Loucy (cell line): ENCODE results near the gene CDK16.

ENCODE experiments used
- H2AFZ ChIP-seq: fragments of 200-600 bp; sonication (generic); 2 replicates; pipeline ENCODE4 v1.6.0; 2016; ENCODE audit warnings: antibody characterized with exemption, mild to moderate bottlenecking, low read length, moderate library complexity
- H3F3A ChIP-seq: fragments of 200-600 bp; 2 replicates; pipeline ENCODE4 v1.6.0; 2016; ENCODE audit warnings: antibody characterized with exemption, low read depth, mild to moderate bottlenecking
- H3K27me3 ChIP-seq: fragments of 200-600 bp; sonication (generic); 2 replicates; pipeline ENCODE4 v1.6.1; 2014; ENCODE audit warnings: low read length, mild to moderate bottlenecking; ENCODE audit not compliant: insufficient read depth, poor library complexity, severe bottlenecking
- H3K36me3 ChIP-seq: fragments of 200-600 bp; sonication (generic); 2 replicates; pipeline ENCODE4 v1.6.1; 2016; ENCODE audit warnings: low read length; ENCODE audit not compliant: insufficient read depth
- H3K4me1 ChIP-seq: fragments of 200-600 bp; sonication (generic); 2 replicates; pipeline ENCODE4 v1.5.1; 2014; ENCODE audit warnings: low read length, mild to moderate bottlenecking; ENCODE audit not compliant: insufficient read depth, poor library complexity, severe bottlenecking
- H3K4me2 ChIP-seq: fragments of 200-600 bp; sonication (generic); 2 replicates; pipeline ENCODE4 v1.6.0; 2014; ENCODE audit warnings: antibody characterized with exemption, low read length, low read depth, mild to moderate bottlenecking; ENCODE audit not compliant: poor library complexity, severe bottlenecking
- H3K4me3 ChIP-seq: fragments of 200-600 bp; sonication (generic); 2 replicates; pipeline ENCODE4 v1.5.1; 2014; ENCODE audit warnings: low read length, mild to moderate bottlenecking, mixed read lengths; ENCODE audit not compliant: poor library complexity, severe bottlenecking
- H3K79me2 ChIP-seq: fragments of 200-600 bp; sonication (generic); 2 replicates; pipeline ENCODE4 v1.6.1; 2014; ENCODE audit warnings: low read length; ENCODE audit not compliant: insufficient read depth
- H3K9ac ChIP-seq: fragments of 200-600 bp; sonication (generic); 2 replicates; pipeline ENCODE4 v1.6.0; 2014; ENCODE audit warnings: mild to moderate bottlenecking, low read depth, low read length, moderate library complexity; ENCODE audit not compliant: poor library complexity, severe bottlenecking
- H3K9me2 ChIP-seq: fragments of 200-600 bp; sonication (generic); replicated peaks from 2 replicates; pipeline ENCODE4 v1.6.1; 2016; ENCODE audit warnings: low read depth, low read length, mixed read lengths
- H3K9me3 ChIP-seq: fragments of 200-600 bp; sonication (generic); 2 replicates; pipeline ENCODE4 v1.6.1; 2014; ENCODE audit warnings: mild to moderate bottlenecking, antibody characterized with exemption, low read length, low read depth; ENCODE audit not compliant: insufficient read depth
- H4K20me1 ChIP-seq: fragments of 200-600 bp; sonication (generic); 2 replicates; pipeline ENCODE4 v1.6.0; 2014; ENCODE audit warnings: antibody characterized with exemption, low read length, mild to moderate bottlenecking; ENCODE audit not compliant: insufficient read depth, poor library complexity, severe bottlenecking
- EZH2phosphoT487 ChIP-seq: fragments of 200-600 bp; IDR thresholded peaks from 2 replicates; pipeline ENCODE4 v1.6.1; 2018; ENCODE audit warnings: antibody characterized with exemption, mild to moderate bottlenecking, moderate library complexity, borderline replicate concordance
- TF ChIP-seq, protein P1 (sequence below): fragments of 200-600 bp; sonication (generic); conservative IDR thresholded peaks from 2 replicates; pipeline ENCODE4 v1.5.1; 2014; ENCODE audit warnings: mild to moderate bottlenecking, antibody characterized with exemption, low read length

CDK16 gene

GRCh38 chrX:47226071-47226470 is 7.6 kb downstream of the CDK16 start:
- Histone ChIP-seq H3K36me3 (peaks cover 58% of the 10 kb centered on the region; the same call in 1 of the 2 replicates), H3K79me2 (peaks cover 27% of the 10 kb centered on the region), H3K4me1 (no peaks in the 10 kb centered on the region), H3K9me3 (no peaks in the 10 kb centered on the region), H3K9ac (no peak overlapping the region), H3K4me3 (no peak overlapping the region), H3F3A (no peaks in the 10 kb centered on the region), H4K20me1 (peaks cover 22% of the 10 kb centered on the region), H3K4me2 (no peak overlapping the region), H2AFZ (no peak overlapping the region), H3K27me3 (no peaks in the 10 kb centered on the region), H3K9me2 (no peaks in the 10 kb centered on the region)
- TF ChIP-seq EZH2phosphoT487 = no peak
- TF ChIP-seq, protein P1, sequence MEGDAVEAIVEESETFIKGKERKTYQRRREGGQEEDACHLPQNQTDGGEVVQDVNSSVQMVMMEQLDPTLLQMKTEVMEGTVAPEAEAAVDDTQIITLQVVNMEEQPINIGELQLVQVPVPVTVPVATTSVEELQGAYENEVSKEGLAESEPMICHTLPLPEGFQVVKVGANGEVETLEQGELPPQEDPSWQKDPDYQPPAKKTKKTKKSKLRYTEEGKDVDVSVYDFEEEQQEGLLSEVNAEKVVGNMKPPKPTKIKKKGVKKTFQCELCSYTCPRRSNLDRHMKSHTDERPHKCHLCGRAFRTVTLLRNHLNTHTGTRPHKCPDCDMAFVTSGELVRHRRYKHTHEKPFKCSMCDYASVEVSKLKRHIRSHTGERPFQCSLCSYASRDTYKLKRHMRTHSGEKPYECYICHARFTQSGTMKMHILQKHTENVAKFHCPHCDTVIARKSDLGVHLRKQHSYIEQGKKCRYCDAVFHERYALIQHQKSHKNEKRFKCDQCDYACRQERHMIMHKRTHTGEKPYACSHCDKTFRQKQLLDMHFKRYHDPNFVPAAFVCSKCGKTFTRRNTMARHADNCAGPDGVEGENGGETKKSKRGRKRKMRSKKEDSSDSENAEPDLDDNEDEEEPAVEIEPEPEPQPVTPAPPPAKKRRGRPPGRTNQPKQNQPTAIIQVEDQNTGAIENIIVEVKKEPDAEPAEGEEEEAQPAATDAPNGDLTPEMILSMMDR = no peak

- Histone ChIP-seq H3K4me2 (no peak overlapping the region), H3K4me3 (no peak overlapping the region), H3K4me1 (peaks cover under 1% of the 10 kb centered on the region), H3K9ac (no peak overlapping the region), H2AFZ (no peak overlapping the region), H3K27me3 (no peaks in the 10 kb centered on the region), H3K36me3 (peaks cover 58% of the 10 kb centered on the region; the same call in 1 of the 2 replicates), H4K20me1 (peaks cover 16% of the 10 kb centered on the region), H3K79me2 (peaks cover 20% of the 10 kb centered on the region), H3F3A (no peaks in the 10 kb centered on the region), H3K9me3 (no peaks in the 10 kb centered on the region), H3K9me2 (no peaks in the 10 kb centered on the region)
- TF ChIP-seq EZH2phosphoT487 = no peak
- TF ChIP-seq, protein P1 = no peak
Observed at GRCh38 chrX:47226531-47227333, 8.3 kb downstream of the CDK16 start.

- Histone ChIP-seq H3K36me3 (peaks cover 58% of the 10 kb centered on the region; the same call in 1 of the 2 replicates), H3F3A (no peaks in the 10 kb centered on the region), H3K9me2 (no peaks in the 10 kb centered on the region)
Observed at GRCh38 chrX:47227334-47227583, 8.8 kb downstream of the CDK16 start.

More at GRCh38 chrX:47227334-47227583, 8.8 kb downstream of the CDK16 start:
- H3K9ac ChIP-seq = no peak overlapping the region
- H2AFZ ChIP-seq = no peak overlapping the region
- H3K9me3 ChIP-seq = no peaks in the 10 kb centered on the region
- H3K4me1 ChIP-seq = peaks cover 6% of the 10 kb centered on the region
- H4K20me1 ChIP-seq = peaks cover 11% of the 10 kb centered on the region
- TF ChIP-seq, protein P1 = no peak
- no peak for TF ChIP-seq EZH2phosphoT487
- peaks cover 16% of the 10 kb centered on the region for H3K79me2 ChIP-seq
- H3K4me3 ChIP-seq = no peak overlapping the region
- H3K4me2 ChIP-seq = no peak overlapping the region
- no peaks in the 10 kb centered on the region for H3K27me3 ChIP-seq
